Erythroblast (primary cell): ENCODE results near the gene FLYWCH2.
"Not testable (repeated sequence)": the region's sequence is repeated elsewhere in the genome, so short reads cannot be mapped to it uniquely, and the experiment has no call there.

Experiments used
- DNase-seq, 2 experiments: peaks; one replicate each; lab custom pipeline; 2025; lab: John Stamatoyannopoulos, UW
- GATA1 ChIP-seq: IDR thresholded peaks from 2 replicates; pipeline ENCODE4 v1.6.1; 2011; ENCODE audit warnings: low read depth, mild to moderate bottlenecking, control low read depth, low read length, moderate library complexity
- POLR2A ChIP-seq: IDR thresholded peaks from 2 replicates; pipeline ENCODE4 v1.6.1; 2011; ENCODE audit warnings: mild to moderate bottlenecking, low read length

The FLYWCH2 gene

DNA sequence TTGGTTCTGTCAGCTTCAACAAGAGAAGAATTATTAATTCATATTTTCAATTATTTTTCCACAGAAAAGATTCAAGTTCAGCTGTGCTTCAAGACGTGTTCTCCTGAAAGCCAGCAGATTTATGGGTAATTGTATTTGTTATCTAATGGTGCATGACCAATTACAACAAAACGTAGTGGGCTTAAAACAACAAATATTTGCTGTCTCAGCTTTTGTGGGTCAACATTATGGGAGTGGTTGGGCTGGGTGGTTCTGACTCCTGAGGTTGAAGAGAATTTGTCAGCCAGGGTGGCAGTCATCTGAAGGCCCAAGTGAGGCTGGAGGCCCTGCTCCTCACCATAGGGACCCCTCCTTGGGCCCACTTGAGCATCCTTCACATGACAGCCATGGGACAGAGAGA, 57.0 kb downstream of the FLYWCH2 start:
- DNase-seq: no peak
- TF ChIP-seq GATA1: no peak
- TF ChIP-seq POLR2A: no peak

DNA sequence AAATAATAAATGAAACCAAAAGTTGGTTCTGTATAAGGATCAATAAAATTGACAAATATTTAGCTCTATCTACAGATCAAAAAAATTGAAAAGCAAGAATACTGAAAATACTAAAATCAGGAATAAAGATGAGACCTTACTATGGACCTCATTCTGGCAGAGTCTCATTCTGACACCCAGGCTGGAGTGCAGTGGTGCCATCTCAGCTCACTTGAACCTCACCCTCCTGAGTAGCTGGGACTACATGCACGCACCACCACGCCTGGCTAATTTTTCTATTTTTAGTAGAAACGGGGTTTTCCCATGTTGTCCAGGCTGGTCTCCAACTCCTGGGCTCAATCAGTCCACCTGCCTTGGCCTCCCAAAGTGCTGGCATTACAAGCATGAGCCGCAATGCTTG, 59.0 kb downstream of the FLYWCH2 start:
- no peak for DNase-seq
- TF ChIP-seq GATA1 (no peak), POLR2A (no peak)

DNA sequence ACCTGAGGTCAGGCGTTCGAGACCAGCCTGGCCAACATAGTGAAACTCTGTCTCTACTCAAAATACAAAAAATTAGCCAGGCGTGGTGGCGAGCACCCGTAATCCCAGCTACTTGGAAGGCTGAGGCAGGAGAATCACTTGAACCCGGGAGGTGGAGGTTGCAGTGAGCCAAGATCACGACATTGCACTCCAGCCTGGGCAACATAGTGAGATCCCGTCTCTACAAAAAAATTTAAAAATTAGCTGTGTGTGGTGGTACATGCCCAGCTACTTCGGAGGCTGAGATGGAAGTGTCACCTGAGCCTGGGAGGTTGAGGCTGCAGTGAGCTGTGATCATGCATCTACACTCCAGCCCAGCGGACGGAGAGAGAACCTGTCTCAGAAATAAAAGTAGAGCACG, 60.7 kb downstream of the FLYWCH2 start:
- not testable (repeated sequence) for DNase-seq

- no peak for DNase-seq
- TF ChIP-seq POLR2A: no peak
- TF ChIP-seq GATA1: no peak
Measured at GRCh38 chr16:2946649-2947048, 63.6 kb downstream of the FLYWCH2 start.
